Stimulated activated CD4-positive, alpha-beta T cell treated with anti-CD3 and anti-CD28 coated beads, Interleukin-1b, Interleukin-23, amount 100 ng/mL, for 24 hours (primary cell): ENCODE data around the gene FBXO8.
"Not testable (repeated sequence)": the region's sequence is repeated elsewhere in the genome, so short reads cannot be mapped to it uniquely, and the experiment has no call there.

ENCODE experiments used
- DNase-seq, 4 experiments: peaks; one replicate each; pipeline ENCODE4 v3.0.0-alpha.2; 2020; ENCODE audit warnings: low read depth in 4 of 4, low spot score in 1 of 4

FBXO8 gene

GRCh38 chr4:174284487-174284886 is 1.0 kb upstream of the FBXO8 start:
- no peak for DNase-seq

GRCh38 chr4:174282836-174283506 is 496 bp downstream of the FBXO8 start:
- DNase-seq: peak; percentile 32 to 55 (median 52)

- no peak for DNase-seq
Observed at GRCh38 chr4:174281901-174282300, 1.6 kb downstream of the FBXO8 start.

- no peak for DNase-seq
Observed at GRCh38 chr4:174281182-174281737, 2.2 kb downstream of the FBXO8 start.

- DNase-seq: no peak
Observed at GRCh38 chr4:174279433-174280155, 3.9 kb downstream of the FBXO8 start.

- no peak for DNase-seq
Observed at GRCh38 chr4:174278467-174278866, 5.0 kb downstream of the FBXO8 start.

GRCh38 chr4:174277433-174277832 is 6.0 kb downstream of the FBXO8 start:
- DNase-seq: no peak

GRCh38 chr4:174275101-174275500 is 8.4 kb downstream of the FBXO8 start:
- no peak for DNase-seq

GRCh38 chr4:174274436-174274835 is 9.0 kb downstream of the FBXO8 start:
- DNase-seq: no peak

GRCh38 chr4:174273930-174274329 is 9.5 kb downstream of the FBXO8 start:
- DNase-seq: no peak

- no peak for DNase-seq
Observed at GRCh38 chr4:174266416-174266815, 17.1 kb downstream of the FBXO8 start.

GRCh38 chr4:174265916-174266315 is 17.6 kb downstream of the FBXO8 start:
- no peak for DNase-seq

GRCh38 chr4:174263445-174263736 is 20.1 kb downstream of the FBXO8 start:
- no peak for DNase-seq

GRCh38 chr4:174262624-174263444 is 20.6 kb downstream of the FBXO8 start:
- DNase-seq: no peak

- DNase-seq: not testable (repeated sequence)
Observed at GRCh38 chr4:174261432-174261831, 22.0 kb downstream of the FBXO8 start.

- no peak for DNase-seq
Observed at GRCh38 chr4:174260099-174260498, 23.4 kb downstream of the FBXO8 start.

GRCh38 chr4:174259580-174259979 is 23.9 kb downstream of the FBXO8 start:
- DNase-seq: no peak

- DNase-seq: no peak
Observed at GRCh38 chr4:174256277-174256713, 27.2 kb downstream of the FBXO8 start.

GRCh38 chr4:174255786-174256185 is 27.7 kb downstream of the FBXO8 start:
- no peak for DNase-seq

- no peak for DNase-seq
Observed at GRCh38 chr4:174255374-174255773, 28.1 kb downstream of the FBXO8 start.

GRCh38 chr4:174254613-174255012 is 28.9 kb downstream of the FBXO8 start:
- DNase-seq: no peak

- DNase-seq: no peak
Observed at GRCh38 chr4:174252412-174252811, 31.1 kb downstream of the FBXO8 start.
